Measurements from ENCODE around the gene TMEM234.

Gene TMEM234

GRCh38 chr1:32195531-32195930 lies 26.6 kb downstream of the TMEM234 start:
- Histone ChIP-seq H3K4me3 (ENCODE audit: low read depth, low read length) (no peak overlapping the region), H3K4me1 (peaks cover 6% of the 10 kb centered on the region; the same call in 1 of the 2 replicates), H3K36me3 (peaks cover 24% of the 10 kb centered on the region), H3K27me3 (no peaks in the 10 kb centered on the region), H3K9me3 (no peaks in the 10 kb centered on the region)
- DNase-seq, result no peak
- no peak for TF ChIP-seq CTCF (IDR thresholded peaks at IDR 0.05; ENCODE audit: low read depth, low read length)

GRCh38 chr1:32194984-32195383 lies 27.2 kb downstream of the TMEM234 start:
- no peak for TF ChIP-seq CTCF (IDR thresholded peaks at IDR 0.05; ENCODE audit: low read depth, low read length)
- no peaks in the 10 kb centered on the region for H3K27me3 ChIP-seq
- no peak overlapping the region for H3K4me3 ChIP-seq (ENCODE audit: low read depth, low read length)
- DNase-seq, result no peak
- H3K9me3 ChIP-seq, result no peaks in the 10 kb centered on the region
- peaks cover 4% of the 10 kb centered on the region; the same call in 1 of the 2 replicates for H3K4me1 ChIP-seq
- peaks cover 30% of the 10 kb centered on the region for H3K36me3 ChIP-seq

- Histone ChIP-seq H3K4me3 (ENCODE audit: low read depth, low read length) (no peak overlapping the region), H3K9me3 (no peaks in the 10 kb centered on the region), H3K36me3 (peaks cover 43% of the 10 kb centered on the region), H3K27me3 (no peaks in the 10 kb centered on the region), H3K4me1 (no peaks in the 10 kb centered on the region)
- no peak for TF ChIP-seq CTCF (IDR thresholded peaks at IDR 0.05; ENCODE audit: low read depth, low read length)
- no peak for DNase-seq
Measured at GRCh38 chr1:32192220-32192948, 29.8 kb downstream of the TMEM234 start.

GRCh38 chr1:32187850-32188249 lies 34.3 kb downstream of the TMEM234 start:
- H3K36me3 ChIP-seq, result peaks cover 61% of the 10 kb centered on the region
- no peak for DNase-seq
- H3K4me3 ChIP-seq (ENCODE audit: low read depth, low read length), result no peak overlapping the region
- no peaks in the 10 kb centered on the region for H3K27me3 ChIP-seq
- TF ChIP-seq CTCF (IDR thresholded peaks at IDR 0.05; ENCODE audit: low read depth, low read length), result no peak
- no peaks in the 10 kb centered on the region for H3K9me3 ChIP-seq
- no peaks in the 10 kb centered on the region for H3K4me1 ChIP-seq

- DNase-seq, result no peak
- Histone ChIP-seq H3K4me1 (no peaks in the 10 kb centered on the region), H3K36me3 (peaks cover 50% of the 10 kb centered on the region), H3K4me3 (ENCODE audit: low read depth, low read length) (no peak overlapping the region), H3K9me3 (no peaks in the 10 kb centered on the region), H3K27me3 (no peaks in the 10 kb centered on the region)
- no peak for TF ChIP-seq CTCF (IDR thresholded peaks at IDR 0.05; ENCODE audit: low read depth, low read length)
Measured at GRCh38 chr1:32186491-32186890, 35.7 kb downstream of the TMEM234 start.

- Histone ChIP-seq H3K4me1 (no peaks in the 10 kb centered on the region), H3K27me3 (no peaks in the 10 kb centered on the region), H3K9me3 (no peaks in the 10 kb centered on the region), H3K4me3 (ENCODE audit: low read depth, low read length) (no peak overlapping the region), H3K36me3 (peaks cover 50% of the 10 kb centered on the region)
- no peak for TF ChIP-seq CTCF (IDR thresholded peaks at IDR 0.05; ENCODE audit: low read depth, low read length)
- DNase-seq, result no peak
Measured at GRCh38 chr1:32186077-32186476, 36.1 kb downstream of the TMEM234 start.
